ENCODE data around the gene EXOC4. TPM values are rescaled to one million over a fixed set of nuclear protein-coding genes. Genes with fewer than 3 reads are reported as not detected.
"Not testable (repeated sequence)": the region's sequence is repeated elsewhere in the genome, so short reads cannot be mapped to it uniquely, and the experiment has no call there.

EXOC4 gene
- polyA plus RNA-seq, 2 donors, result 11.1 to 19.0 TPM

- H3K27me3 ChIP-seq (ENCODE audit: control insufficient read depth in 1 of 2, insufficient read depth in 2 of 2, low read length in 2 of 2), result no peaks in the 10 kb centered on the region
- H3K36me3 ChIP-seq (ENCODE audit: control insufficient read depth in 2 of 2, insufficient read depth in 2 of 2, low read length in 1 of 2), result no peaks in the 10 kb centered on the region
- no peaks in the 10 kb centered on the region for H3K4me1 ChIP-seq (ENCODE audit: control insufficient read depth in 2 of 2, insufficient read depth in 2 of 2, low read length in 1 of 2)
- H3K27ac ChIP-seq (ENCODE audit: low read depth in 2 of 2, low read length in 1 of 2), result no peak overlapping the region
- no peak overlapping the region for H3K4me3 ChIP-seq (ENCODE audit: low read depth in 1 of 2, low read length in 2 of 2)
- no peaks in the 10 kb centered on the region for H3K9me3 ChIP-seq (ENCODE audit: control insufficient read depth in 2 of 2, insufficient read depth in 1 of 2, low read depth in 1 of 2, low read length in 1 of 2)
- WGBS, 2 donors, result 89 to 92% methylated on average over 2 of the region's 2 CpGs
Observed at GRCh38 chr7:133887459-133887858, 634.6 kb downstream of the EXOC4 start.

GRCh38 chr7:133888061-133888930 lies 635.4 kb downstream of the EXOC4 start:
- Histone ChIP-seq H3K9me3 (ENCODE audit: control insufficient read depth in 2 of 2, insufficient read depth in 1 of 2, low read depth in 1 of 2, low read length in 1 of 2) (no peaks in the 10 kb centered on the region), H3K27me3 (ENCODE audit: control insufficient read depth in 1 of 2, insufficient read depth in 2 of 2, low read length in 2 of 2) (no peaks in the 10 kb centered on the region), H3K36me3 (ENCODE audit: control insufficient read depth in 2 of 2, insufficient read depth in 2 of 2, low read length in 1 of 2) (no peaks in the 10 kb centered on the region), H3K4me3 (ENCODE audit: low read depth in 1 of 2, low read length in 2 of 2) (no peak overlapping the region), H3K27ac (ENCODE audit: low read depth in 2 of 2, low read length in 1 of 2) (no peak overlapping the region), H3K4me1 (ENCODE audit: control insufficient read depth in 2 of 2, insufficient read depth in 2 of 2, low read length in 1 of 2) (no peaks in the 10 kb centered on the region)
- 76 to 89% methylated on average over 7 of the region's 7 CpGs for WGBS, 2 donors

DNA sequence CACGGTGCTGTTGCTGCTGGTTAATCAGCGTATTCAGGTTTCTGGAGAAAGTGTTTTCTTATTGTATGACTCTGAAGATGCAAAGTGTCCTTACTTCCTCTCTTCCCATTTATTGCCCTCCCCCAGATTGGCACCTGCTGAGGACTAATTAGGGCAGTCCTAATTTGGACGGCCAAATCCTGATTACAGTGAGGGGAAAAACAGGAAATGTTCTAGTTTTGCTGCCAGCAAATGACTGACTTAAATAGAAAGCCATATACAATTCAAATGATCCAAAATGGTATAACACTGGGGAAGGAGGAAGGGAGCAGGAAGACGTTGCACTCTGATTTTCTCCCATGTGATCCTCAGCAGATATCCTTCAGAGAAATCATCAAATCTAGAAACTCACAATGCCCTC lies 651.9 kb downstream of the EXOC4 start:
- no peak overlapping the region for H3K27ac ChIP-seq (ENCODE audit: low read depth in 2 of 2, low read length in 1 of 2)
- 69 to 72% methylated on average over 4 of the region's 4 CpGs for WGBS, 2 donors
- H3K27me3 ChIP-seq (ENCODE audit: control insufficient read depth in 1 of 2, insufficient read depth in 2 of 2, low read length in 2 of 2), result no peaks in the 10 kb centered on the region
- no peaks in the 10 kb centered on the region for H3K36me3 ChIP-seq (ENCODE audit: control insufficient read depth in 2 of 2, insufficient read depth in 2 of 2, low read length in 1 of 2)
- H3K4me3 ChIP-seq (ENCODE audit: low read depth in 1 of 2, low read length in 2 of 2), result no peak overlapping the region
- H3K9me3 ChIP-seq (ENCODE audit: control insufficient read depth in 2 of 2, insufficient read depth in 1 of 2, low read depth in 1 of 2, low read length in 1 of 2), result no peaks in the 10 kb centered on the region
- no peaks in the 10 kb centered on the region for H3K4me1 ChIP-seq (ENCODE audit: control insufficient read depth in 2 of 2, insufficient read depth in 2 of 2, low read length in 1 of 2)

- H3K27me3 ChIP-seq (ENCODE audit: control insufficient read depth in 1 of 2, insufficient read depth in 2 of 2, low read length in 2 of 2), result not testable (repeated sequence)
Observed at GRCh38 chr7:133906553-133906952, 653.7 kb downstream of the EXOC4 start.

DNA sequence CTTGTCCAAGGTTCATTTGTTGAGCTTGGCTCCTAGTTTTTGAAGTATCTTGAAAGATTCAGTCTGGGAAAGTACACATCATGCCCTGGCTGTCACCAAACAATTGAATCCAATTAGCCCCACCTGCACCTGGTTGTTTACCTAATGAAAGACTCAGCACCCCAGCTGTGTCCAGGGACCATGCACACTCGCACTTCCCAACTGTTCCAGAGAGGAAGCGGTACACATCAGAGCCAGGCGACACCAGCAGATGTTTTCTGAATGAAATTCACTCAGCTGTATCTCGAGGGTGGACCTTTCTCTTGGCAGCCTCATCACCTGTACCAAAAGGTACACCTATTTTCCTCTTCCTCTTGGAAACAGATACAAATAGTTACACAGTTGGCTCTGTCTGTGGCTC lies 657.9 kb downstream of the EXOC4 start:
- peaks cover 0 to 3% of the 10 kb centered on the region in 2 donors for H3K36me3 ChIP-seq (ENCODE audit: control insufficient read depth in 2 of 2, insufficient read depth in 2 of 2, low read length in 1 of 2)
- H3K27ac ChIP-seq (ENCODE audit: low read depth in 2 of 2, low read length in 1 of 2), result no peak overlapping the region
- 87 to 91% methylated on average over 4 of the region's 4 CpGs for WGBS, 2 donors
- H3K27me3 ChIP-seq (ENCODE audit: control insufficient read depth in 1 of 2, insufficient read depth in 2 of 2, low read length in 2 of 2), result no peaks in the 10 kb centered on the region
- H3K4me3 ChIP-seq (ENCODE audit: low read depth in 1 of 2, low read length in 2 of 2), result no peak overlapping the region
- H3K9me3 ChIP-seq (ENCODE audit: control insufficient read depth in 2 of 2, insufficient read depth in 1 of 2, low read depth in 1 of 2, low read length in 1 of 2), result no peaks in the 10 kb centered on the region
- H3K4me1 ChIP-seq (ENCODE audit: control insufficient read depth in 2 of 2, insufficient read depth in 2 of 2, low read length in 1 of 2), result no peaks in the 10 kb centered on the region

More at GRCh38 chr7:133906553-133906952, 653.7 kb downstream of the EXOC4 start:
- H3K36me3 ChIP-seq (ENCODE audit: control insufficient read depth in 2 of 2, insufficient read depth in 2 of 2, low read length in 1 of 2); H3K9me3 ChIP-seq (ENCODE audit: control insufficient read depth in 2 of 2, insufficient read depth in 1 of 2, low read depth in 1 of 2, low read length in 1 of 2); H3K27ac ChIP-seq (ENCODE audit: low read depth in 2 of 2, low read length in 1 of 2); H3K4me3 ChIP-seq (ENCODE audit: low read depth in 1 of 2, low read length in 2 of 2); H3K4me1 ChIP-seq (ENCODE audit: control insufficient read depth in 2 of 2, insufficient read depth in 2 of 2, low read length in 1 of 2): not testable (repeated sequence)
- 96% methylated on average over 15 to 17 of the region's 18 CpGs for whole genome bisulfite sequencing, 2 donors

- no peaks in the 10 kb centered on the region for H3K4me1 ChIP-seq (ENCODE audit: control insufficient read depth in 2 of 2, insufficient read depth in 2 of 2, low read length in 1 of 2)
- no peaks in the 10 kb centered on the region for H3K27me3 ChIP-seq (ENCODE audit: control insufficient read depth in 1 of 2, insufficient read depth in 2 of 2, low read length in 2 of 2)
- H3K9me3 ChIP-seq (ENCODE audit: control insufficient read depth in 2 of 2, insufficient read depth in 1 of 2, low read depth in 1 of 2, low read length in 1 of 2), result no peaks in the 10 kb centered on the region
- WGBS, 2 donors, result 92 to 97% methylated on average over 2 of the region's 2 CpGs
- no peak overlapping the region for H3K4me3 ChIP-seq (ENCODE audit: low read depth in 1 of 2, low read length in 2 of 2)
- peaks cover 0 to 3% of the 10 kb centered on the region in 2 donors for H3K36me3 ChIP-seq (ENCODE audit: control insufficient read depth in 2 of 2, insufficient read depth in 2 of 2, low read length in 1 of 2)
- H3K27ac ChIP-seq (ENCODE audit: low read depth in 2 of 2, low read length in 1 of 2), result no peak overlapping the region
Observed at GRCh38 chr7:133911724-133912123, 658.8 kb downstream of the EXOC4 start.

GRCh38 chr7:133912916-133913697 lies 660.2 kb downstream of the EXOC4 start:
- Histone ChIP-seq H3K36me3 (ENCODE audit: control insufficient read depth in 2 of 2, insufficient read depth in 2 of 2, low read length in 1 of 2) (peaks cover 0 to 3% of the 10 kb centered on the region in 2 donors), H3K4me1 (ENCODE audit: control insufficient read depth in 2 of 2, insufficient read depth in 2 of 2, low read length in 1 of 2) (no peaks in the 10 kb centered on the region), H3K9me3 (ENCODE audit: control insufficient read depth in 2 of 2, insufficient read depth in 1 of 2, low read depth in 1 of 2, low read length in 1 of 2) (no peaks in the 10 kb centered on the region), H3K4me3 (ENCODE audit: low read depth in 1 of 2, low read length in 2 of 2) (no peak overlapping the region), H3K27me3 (ENCODE audit: control insufficient read depth in 1 of 2, insufficient read depth in 2 of 2, low read length in 2 of 2) (no peaks in the 10 kb centered on the region), H3K27ac (ENCODE audit: low read depth in 2 of 2, low read length in 1 of 2) (no peak overlapping the region)
- WGBS, 2 donors, result 53 to 68% methylated on average over 2 of the region's 2 CpGs

DNA sequence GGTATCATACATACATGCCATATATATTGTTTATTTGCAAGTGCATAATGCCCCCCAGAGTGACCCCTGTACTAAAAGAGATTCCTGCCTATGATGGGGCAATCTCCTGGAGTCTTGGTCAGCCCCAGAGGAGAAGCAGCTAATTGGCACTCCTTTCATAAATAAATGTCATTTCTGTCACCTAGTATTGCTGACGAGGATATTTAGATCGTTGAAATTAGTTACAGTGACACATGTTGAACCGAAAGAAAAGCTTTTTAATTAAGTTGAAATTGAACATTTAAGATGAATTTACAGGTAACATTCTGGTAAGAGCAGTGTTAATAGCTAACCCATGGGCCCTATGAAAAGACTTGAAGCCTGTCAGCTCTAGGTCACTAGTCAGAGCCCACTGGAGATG lies 663.7 kb downstream of the EXOC4 start:
- H3K36me3 ChIP-seq (ENCODE audit: control insufficient read depth in 2 of 2, insufficient read depth in 2 of 2, low read length in 1 of 2), result no peaks in the 10 kb centered on the region
- H3K4me3 ChIP-seq (ENCODE audit: low read depth in 1 of 2, low read length in 2 of 2), result no peak overlapping the region
- H3K9me3 ChIP-seq (ENCODE audit: control insufficient read depth in 2 of 2, insufficient read depth in 1 of 2, low read depth in 1 of 2, low read length in 1 of 2), result no peaks in the 10 kb centered on the region
- WGBS, 2 donors, result 96 to 98% methylated on average over 3 of the region's 3 CpGs
- H3K27ac ChIP-seq (ENCODE audit: low read depth in 2 of 2, low read length in 1 of 2), result no peak overlapping the region
- H3K27me3 ChIP-seq (ENCODE audit: control insufficient read depth in 1 of 2, insufficient read depth in 2 of 2, low read length in 2 of 2), result no peaks in the 10 kb centered on the region
- H3K4me1 ChIP-seq (ENCODE audit: control insufficient read depth in 2 of 2, insufficient read depth in 2 of 2, low read length in 1 of 2), result no peaks in the 10 kb centered on the region

DNA sequence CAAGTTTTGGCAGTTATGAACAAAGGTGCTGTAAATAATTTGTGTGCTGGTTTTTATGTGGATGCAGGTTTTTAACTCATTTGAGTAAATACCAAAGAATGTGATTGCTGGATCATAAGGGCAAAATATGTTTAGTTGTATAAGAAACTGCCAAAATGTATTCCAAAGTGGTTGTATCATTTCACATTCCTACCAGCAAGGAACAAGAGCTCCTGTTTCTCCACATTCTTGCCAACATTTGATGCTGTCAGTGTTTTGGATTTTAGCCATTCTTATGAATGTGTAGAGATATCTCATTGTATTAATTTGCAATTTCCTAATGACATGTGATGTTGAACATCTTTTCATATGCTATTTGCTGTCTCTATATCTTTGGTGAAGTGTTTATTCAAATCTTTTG lies 666.9 kb downstream of the EXOC4 start:
- no peak overlapping the region for H3K4me3 ChIP-seq (ENCODE audit: low read depth in 1 of 2, low read length in 2 of 2)

More for the DNA sequence above, 666.9 kb downstream of the EXOC4 start:
- Histone ChIP-seq H3K9me3 (ENCODE audit: control insufficient read depth in 2 of 2, insufficient read depth in 1 of 2, low read depth in 1 of 2, low read length in 1 of 2) (no peaks in the 10 kb centered on the region), H3K36me3 (ENCODE audit: control insufficient read depth in 2 of 2, insufficient read depth in 2 of 2, low read length in 1 of 2) (no peaks in the 10 kb centered on the region), H3K4me1 (ENCODE audit: control insufficient read depth in 2 of 2, insufficient read depth in 2 of 2, low read length in 1 of 2) (no peaks in the 10 kb centered on the region), H3K27ac (ENCODE audit: low read depth in 2 of 2, low read length in 1 of 2) (no peak overlapping the region), H3K27me3 (ENCODE audit: control insufficient read depth in 1 of 2, insufficient read depth in 2 of 2, low read length in 2 of 2) (no peaks in the 10 kb centered on the region)
